ENCODE measurements around the gene C12orf42. TPM values are rescaled to one million over a fixed set of nuclear protein-coding genes. Genes with fewer than 3 reads are reported as not detected.

Gene C12orf42
- polyA plus RNA-seq, 4 donors = 0.30 TPM; not detected in 3

- WGBS, 3 donors = 87 to 93% (median 88%) methylated on average over 2 of the region's 2 CpGs
- no peak for DNase-seq
- no peak for FAIRE-seq
- Histone ChIP-seq H3K4me3 (ENCODE audit: low read depth in 1 of 3, low read length in 3 of 3) (no peak overlapping the region), H3K4me1 (ENCODE audit: control insufficient read depth in 3 of 3, insufficient read depth in 2 of 3, low read depth in 1 of 3, low read length in 2 of 3) (no peaks in the 10 kb centered on the region), H3K27ac (ENCODE audit: low read depth in 1 of 3, low read length in 2 of 3) (no peak overlapping the region), H3K27me3 (ENCODE audit: control insufficient read depth in 3 of 3, insufficient read depth in 3 of 3, low read length in 3 of 3) (peaks cover 0 to 10% (median 4%) of the 10 kb centered on the region in 3 donors), H3K9me3 (ENCODE audit: control insufficient read depth in 2 of 2, insufficient read depth in 1 of 2, low read depth in 1 of 2, low read length in 1 of 2) (no peaks in the 10 kb centered on the region), H3K36me3 (ENCODE audit: control insufficient read depth in 3 of 3, insufficient read depth in 2 of 3, low read depth in 1 of 3, low read length in 3 of 3) (no peaks in the 10 kb centered on the region)
These were observed 192.3 kb downstream of the C12orf42 start for GRCh38 chr12:103303484-103303883.

GRCh38 chr12:103301642-103302591 is 193.9 kb downstream of the C12orf42 start:
- no peaks in the 10 kb centered on the region for H3K4me1 ChIP-seq (ENCODE audit: control insufficient read depth in 3 of 3, insufficient read depth in 2 of 3, low read depth in 1 of 3, low read length in 2 of 3)
- no peak for FAIRE-seq
- H3K27ac ChIP-seq (ENCODE audit: low read depth in 1 of 3, low read length in 2 of 3) = no peak overlapping the region
- DNase-seq = no peak
- H3K27me3 ChIP-seq (ENCODE audit: control insufficient read depth in 3 of 3, insufficient read depth in 3 of 3, low read length in 3 of 3) = peaks cover 0 to 10% (median 4%) of the 10 kb centered on the region in 3 donors
- H3K36me3 ChIP-seq (ENCODE audit: control insufficient read depth in 3 of 3, insufficient read depth in 2 of 3, low read depth in 1 of 3, low read length in 3 of 3) = no peaks in the 10 kb centered on the region
- H3K4me3 ChIP-seq (ENCODE audit: low read depth in 1 of 3, low read length in 3 of 3) = no peak overlapping the region
- no peaks in the 10 kb centered on the region for H3K9me3 ChIP-seq (ENCODE audit: control insufficient read depth in 2 of 2, insufficient read depth in 1 of 2, low read depth in 1 of 2, low read length in 1 of 2)
- 17 to 33% (median 32%) methylated on average over 42 to 43 of the region's 43 CpGs for WGBS, 3 donors

GRCh38 chr12:103288016-103288415 is 207.8 kb downstream of the C12orf42 start:
- Histone ChIP-seq H3K36me3 (ENCODE audit: control insufficient read depth in 3 of 3, insufficient read depth in 2 of 3, low read depth in 1 of 3, low read length in 3 of 3) (no peaks in the 10 kb centered on the region), H3K27ac (ENCODE audit: low read depth in 1 of 3, low read length in 2 of 3) (no peak overlapping the region), H3K27me3 (ENCODE audit: control insufficient read depth in 3 of 3, insufficient read depth in 3 of 3, low read length in 3 of 3) (no peaks in the 10 kb centered on the region), H3K4me3 (ENCODE audit: low read depth in 1 of 3, low read length in 3 of 3) (no peak overlapping the region), H3K4me1 (ENCODE audit: control insufficient read depth in 3 of 3, insufficient read depth in 2 of 3, low read depth in 1 of 3, low read length in 2 of 3) (no peaks in the 10 kb centered on the region), H3K9me3 (ENCODE audit: control insufficient read depth in 2 of 2, insufficient read depth in 1 of 2, low read depth in 1 of 2, low read length in 1 of 2) (peaks cover 0 to 5% of the 10 kb centered on the region in 2 donors)
- 40 to 52% (median 42%) methylated on average over 3 of the region's 3 CpGs for WGBS, 3 donors
- no peak for FAIRE-seq
- no peak for DNase-seq

GRCh38 chr12:103282124-103282523 is 213.6 kb downstream of the C12orf42 start:
- no peaks in the 10 kb centered on the region for H3K27me3 ChIP-seq (ENCODE audit: control insufficient read depth in 3 of 3, insufficient read depth in 3 of 3, low read length in 3 of 3)
- H3K4me3 ChIP-seq (ENCODE audit: low read depth in 1 of 3, low read length in 3 of 3) = no peak overlapping the region
- DNase-seq (no peak), FAIRE-seq (no peak)
- H3K27ac ChIP-seq (ENCODE audit: low read depth in 1 of 3, low read length in 2 of 3) = no peak overlapping the region
- no peaks in the 10 kb centered on the region for H3K36me3 ChIP-seq (ENCODE audit: control insufficient read depth in 3 of 3, insufficient read depth in 2 of 3, low read depth in 1 of 3, low read length in 3 of 3)
- H3K9me3 ChIP-seq (ENCODE audit: control insufficient read depth in 2 of 2, insufficient read depth in 1 of 2, low read depth in 1 of 2, low read length in 1 of 2) = no peaks in the 10 kb centered on the region
- no peaks in the 10 kb centered on the region for H3K4me1 ChIP-seq (ENCODE audit: control insufficient read depth in 3 of 3, insufficient read depth in 2 of 3, low read depth in 1 of 3, low read length in 2 of 3)
- 63 to 73% (median 70%) methylated on average over 2 of the region's 2 CpGs for whole genome bisulfite sequencing, 3 donors

- no peak for DNase-seq
- H3K36me3 ChIP-seq (ENCODE audit: control insufficient read depth in 3 of 3, insufficient read depth in 2 of 3, low read depth in 1 of 3, low read length in 3 of 3) = no peaks in the 10 kb centered on the region
- 42 to 60% (median 59%) methylated on average over 2 of the region's 2 CpGs for WGBS, 3 donors
These were observed 216.3 kb downstream of the C12orf42 start for GRCh38 chr12:103279444-103279843.

GRCh38 chr12:103278329-103278728 is 217.4 kb downstream of the C12orf42 start:
- H3K36me3 ChIP-seq (ENCODE audit: control insufficient read depth in 3 of 3, insufficient read depth in 2 of 3, low read depth in 1 of 3, low read length in 3 of 3) = no peaks in the 10 kb centered on the region
- H3K4me1 ChIP-seq (ENCODE audit: control insufficient read depth in 3 of 3, insufficient read depth in 2 of 3, low read depth in 1 of 3, low read length in 2 of 3) = no peaks in the 10 kb centered on the region
- H3K4me3 ChIP-seq (ENCODE audit: low read depth in 1 of 3, low read length in 3 of 3) = no peak overlapping the region
- DNase-seq (no peak), FAIRE-seq (no peak)
- no peak overlapping the region for H3K27ac ChIP-seq (ENCODE audit: low read depth in 1 of 3, low read length in 2 of 3)
- no peaks in the 10 kb centered on the region for H3K27me3 ChIP-seq (ENCODE audit: control insufficient read depth in 3 of 3, insufficient read depth in 3 of 3, low read length in 3 of 3)
- WGBS, 3 donors = 52 to 67% (median 63%) methylated on average over 3 of the region's 3 CpGs
- H3K9me3 ChIP-seq (ENCODE audit: control insufficient read depth in 2 of 2, insufficient read depth in 1 of 2, low read depth in 1 of 2, low read length in 1 of 2) = no peaks in the 10 kb centered on the region

More at GRCh38 chr12:103279444-103279843, 216.3 kb downstream of the C12orf42 start:
- no peak for FAIRE-seq
- H3K9me3 ChIP-seq (ENCODE audit: control insufficient read depth in 2 of 2, insufficient read depth in 1 of 2, low read depth in 1 of 2, low read length in 1 of 2) = no peaks in the 10 kb centered on the region
- H3K27me3 ChIP-seq (ENCODE audit: control insufficient read depth in 3 of 3, insufficient read depth in 3 of 3, low read length in 3 of 3) = no peaks in the 10 kb centered on the region
- H3K27ac ChIP-seq (ENCODE audit: low read depth in 1 of 3, low read length in 2 of 3) = no peak overlapping the region
- H3K4me3 ChIP-seq (ENCODE audit: low read depth in 1 of 3, low read length in 3 of 3) = no peak overlapping the region
- H3K4me1 ChIP-seq (ENCODE audit: control insufficient read depth in 3 of 3, insufficient read depth in 2 of 3, low read depth in 1 of 3, low read length in 2 of 3) = no peaks in the 10 kb centered on the region

GRCh38 chr12:103273645-103274044 is 222.1 kb downstream of the C12orf42 start:
- Histone ChIP-seq H3K36me3 (ENCODE audit: control insufficient read depth in 3 of 3, insufficient read depth in 2 of 3, low read depth in 1 of 3, low read length in 3 of 3) (no peaks in the 10 kb centered on the region), H3K27me3 (ENCODE audit: control insufficient read depth in 3 of 3, insufficient read depth in 3 of 3, low read length in 3 of 3) (no peaks in the 10 kb centered on the region), H3K27ac (ENCODE audit: low read depth in 1 of 3, low read length in 2 of 3) (no peak overlapping the region), H3K9me3 (ENCODE audit: control insufficient read depth in 2 of 2, insufficient read depth in 1 of 2, low read depth in 1 of 2, low read length in 1 of 2) (no peaks in the 10 kb centered on the region), H3K4me3 (ENCODE audit: low read depth in 1 of 3, low read length in 3 of 3) (no peak overlapping the region), H3K4me1 (ENCODE audit: control insufficient read depth in 3 of 3, insufficient read depth in 2 of 3, low read depth in 1 of 3, low read length in 2 of 3) (no peaks in the 10 kb centered on the region)
- DNase-seq (peak in 1 of 2 donors; percentile 18), FAIRE-seq (no peak)
- WGBS, 3 donors = 43 to 56% (median 45%) methylated on average over 3 of the region's 3 CpGs

GRCh38 chr12:103272949-103273348 is 222.8 kb downstream of the C12orf42 start:
- WGBS, 3 donors = 89 to 94% (median 93%) methylated on average over 1 of the region's 1 CpG
- no peak for DNase-seq
- Histone ChIP-seq H3K4me3 (ENCODE audit: low read depth in 1 of 3, low read length in 3 of 3) (no peak overlapping the region), H3K36me3 (ENCODE audit: control insufficient read depth in 3 of 3, insufficient read depth in 2 of 3, low read depth in 1 of 3, low read length in 3 of 3) (no peaks in the 10 kb centered on the region), H3K9me3 (ENCODE audit: control insufficient read depth in 2 of 2, insufficient read depth in 1 of 2, low read depth in 1 of 2, low read length in 1 of 2) (no peaks in the 10 kb centered on the region), H3K27me3 (ENCODE audit: control insufficient read depth in 3 of 3, insufficient read depth in 3 of 3, low read length in 3 of 3) (no peaks in the 10 kb centered on the region), H3K27ac (ENCODE audit: low read depth in 1 of 3, low read length in 2 of 3) (no peak overlapping the region), H3K4me1 (ENCODE audit: control insufficient read depth in 3 of 3, insufficient read depth in 2 of 3, low read depth in 1 of 3, low read length in 2 of 3) (no peaks in the 10 kb centered on the region)
- FAIRE-seq = no peak

Data from small intestine (tissue), 7 donors.